HG03097 (cell line): ENCODE results near the gene S100G.
A peak's percentile ranks its signal among the peaks of the same experiment; 100 is the strongest.

Experiments
- ATAC-seq: cut with Tn5 transposase; IDR thresholded peaks from one replicate; pipeline ENCODE4 v1.9.1; 2021; ENCODE audit not compliant: unreplicated experiment, low FRiP score

S100G gene

DNA sequence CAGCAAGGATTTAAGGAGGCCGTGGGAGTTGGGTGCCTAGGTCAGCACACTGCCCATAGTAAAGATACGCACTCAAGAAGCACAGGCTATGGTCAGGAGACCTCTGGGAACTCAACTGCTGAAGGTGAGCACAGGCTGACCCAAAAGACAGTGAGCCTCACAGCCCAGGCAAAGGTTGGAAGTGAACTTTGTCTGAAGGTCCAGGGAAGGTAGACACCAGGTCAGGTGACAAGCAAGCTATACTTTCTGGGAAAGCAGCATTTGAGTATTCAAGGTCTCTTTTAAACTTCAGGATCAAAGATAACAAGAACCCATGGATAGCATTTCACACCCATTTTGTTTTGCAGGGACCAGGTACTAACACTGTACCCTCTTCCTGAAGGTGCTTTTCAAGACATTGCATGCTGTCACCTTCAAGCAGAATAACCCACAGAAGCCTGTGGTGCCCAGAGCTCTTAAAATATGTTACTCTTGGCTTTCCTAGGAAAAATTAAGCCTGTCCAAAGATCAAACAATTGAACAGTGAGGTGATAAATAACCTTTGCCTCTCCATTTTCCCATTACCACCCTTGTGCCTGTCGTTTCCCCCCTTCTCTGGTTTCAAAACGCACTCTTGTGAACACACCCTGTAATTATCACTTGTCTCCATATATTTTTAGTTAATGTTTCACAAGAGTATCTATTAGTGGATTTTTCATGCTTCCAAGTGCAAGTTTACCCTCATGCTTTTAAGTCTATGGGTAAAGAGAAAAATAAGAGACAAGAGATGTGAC, 3.4 kb upstream of the S100G start:
- no peak for ATAC-seq

DNA sequence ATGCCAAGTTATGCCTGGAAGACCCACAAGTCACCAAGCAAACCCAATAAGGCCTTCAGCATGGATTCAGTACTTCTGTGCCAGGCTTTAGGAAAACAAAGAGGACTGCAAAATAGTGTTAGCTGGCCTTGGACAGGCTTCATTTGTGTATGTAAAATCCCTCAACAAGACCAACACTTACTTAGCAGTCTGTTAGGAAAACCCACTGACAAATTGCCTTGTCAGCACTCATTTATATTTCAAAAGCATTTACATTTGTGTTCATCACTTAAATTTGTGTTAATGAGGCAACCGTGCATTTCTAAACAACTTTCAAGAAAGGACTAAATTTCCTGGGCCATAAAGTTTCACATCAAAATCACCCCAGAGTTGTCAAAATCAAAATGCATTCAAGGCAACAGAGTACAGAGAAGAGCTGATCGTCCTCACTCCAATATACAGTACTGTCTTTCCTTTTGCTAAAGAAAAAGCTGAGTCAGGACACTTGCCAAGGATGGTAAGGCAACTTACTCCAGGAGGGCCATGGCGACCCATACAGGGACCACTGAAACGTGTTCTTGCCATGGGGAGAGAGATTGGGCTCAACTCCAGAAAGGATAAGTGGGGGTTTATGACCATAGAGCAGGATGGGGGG, 1.6 kb downstream of the S100G start:
- ATAC-seq, result no peak

DNA sequence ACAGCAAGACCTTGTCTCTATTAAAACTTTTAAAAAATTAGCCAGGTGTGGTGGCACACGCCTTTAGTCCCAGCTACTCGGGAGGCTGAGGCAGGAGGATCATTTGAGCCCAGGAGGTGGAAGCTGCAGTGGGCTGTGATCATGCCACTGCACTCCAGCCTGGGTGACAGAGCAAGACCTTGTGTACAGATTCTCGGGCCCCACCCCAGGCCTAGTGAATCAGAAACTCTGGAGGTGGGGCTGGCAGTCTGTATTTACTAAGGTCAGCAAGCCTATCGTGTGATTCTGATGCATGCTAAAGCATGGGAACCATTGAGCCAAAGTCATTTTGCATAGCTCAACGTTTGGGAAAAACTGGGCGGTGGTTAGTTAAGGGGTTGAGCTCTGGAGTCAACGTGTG, 3.5 kb downstream of the S100G start:
- no peak for ATAC-seq

DNA sequence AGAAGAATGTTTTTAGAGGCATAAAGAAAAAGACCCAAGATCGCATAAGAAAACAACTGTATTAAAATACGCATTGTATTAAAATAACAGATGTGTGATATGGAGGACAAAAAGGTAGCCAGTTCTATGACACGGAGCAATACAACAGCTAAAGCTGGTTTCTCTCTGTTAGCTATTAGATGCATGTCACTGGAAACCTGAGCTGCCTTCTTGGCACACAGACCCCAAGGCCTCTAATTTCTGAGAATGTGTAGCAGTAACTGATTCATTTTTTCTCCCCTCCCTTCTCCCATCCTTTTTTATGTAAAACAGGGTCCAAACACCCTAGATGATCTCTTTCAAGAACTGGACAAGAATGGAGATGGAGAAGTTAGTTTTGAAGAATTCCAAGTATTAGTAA, 4.1 kb downstream of the S100G start:
- ATAC-seq, result no peak

DNA sequence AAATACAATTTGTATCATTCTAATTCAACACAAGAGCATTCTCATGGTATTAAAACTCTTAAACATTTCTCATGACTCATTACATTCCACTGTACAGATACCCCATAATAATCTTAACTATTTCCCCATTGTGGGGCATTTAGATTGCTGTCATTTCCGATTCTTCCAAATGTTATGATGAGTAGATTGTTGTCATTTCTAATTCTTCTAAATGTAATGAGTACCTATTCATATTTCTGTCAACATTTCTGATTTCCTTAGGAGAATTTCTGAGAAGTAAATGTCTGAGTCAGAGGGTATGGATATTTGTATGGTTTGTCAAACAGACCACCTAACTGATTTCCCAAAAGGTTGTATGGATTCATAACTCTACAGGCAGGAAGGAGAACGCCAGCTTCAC, 8.3 kb downstream of the S100G start:
- ATAC-seq, result no peak

DNA sequence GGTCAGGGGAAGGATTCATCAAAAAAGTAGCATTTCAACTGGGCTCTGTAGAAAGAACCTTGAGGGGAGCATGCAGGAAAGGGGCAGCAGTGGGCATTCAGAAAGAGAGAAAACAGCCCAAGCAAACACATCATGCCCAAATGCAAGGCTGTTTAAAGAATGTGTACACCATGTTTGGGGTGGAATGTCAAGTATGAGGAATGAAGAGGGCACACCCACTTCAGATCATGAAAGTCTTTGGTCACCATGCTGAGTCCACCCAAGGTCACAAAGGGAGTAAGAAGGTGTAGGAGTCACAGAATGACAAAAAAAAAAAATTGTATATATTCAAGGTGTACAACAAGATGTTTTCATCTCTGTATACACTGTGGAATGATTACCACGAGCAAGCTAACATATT, 9.4 kb downstream of the S100G start:
- ATAC-seq, result no peak

DNA sequence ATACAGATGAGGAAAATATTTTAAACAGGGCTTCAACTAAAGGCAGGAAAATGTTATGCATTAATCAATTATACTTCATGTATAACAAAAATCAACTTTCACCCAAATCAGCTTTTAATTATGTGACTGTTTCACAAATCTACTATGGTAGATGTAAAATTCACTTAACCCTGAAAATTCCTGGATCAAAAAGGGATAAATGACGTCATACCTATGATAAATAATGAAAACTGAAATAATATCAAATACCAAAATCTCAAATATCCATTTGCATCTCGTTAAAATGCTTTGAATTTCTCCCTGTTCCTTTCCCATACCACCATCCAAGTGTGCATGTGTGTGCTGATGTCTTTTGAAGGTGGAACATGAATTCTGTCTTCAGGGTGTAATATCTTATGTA, 11.5 kb downstream of the S100G start:
- no peak for ATAC-seq

DNA sequence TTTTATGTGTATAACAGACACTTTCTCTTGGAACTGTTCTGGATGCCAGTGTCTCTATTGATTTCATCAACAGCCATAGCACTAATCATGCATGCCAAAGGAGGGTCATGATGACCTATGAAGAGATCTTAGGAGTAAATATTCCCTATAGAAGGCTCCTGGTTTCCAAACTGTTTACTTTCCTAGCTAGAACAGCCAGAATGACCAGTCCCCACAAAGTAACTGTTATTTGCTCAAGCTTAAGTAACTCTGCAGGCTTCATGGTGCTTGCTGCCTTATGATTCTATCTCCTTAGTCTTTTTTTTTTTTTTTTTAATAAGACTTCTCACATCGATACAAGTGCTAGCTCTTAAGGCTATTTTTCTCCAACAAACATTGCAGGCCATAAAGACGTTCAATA, 12.4 kb downstream of the S100G start:
- no peak for ATAC-seq

DNA sequence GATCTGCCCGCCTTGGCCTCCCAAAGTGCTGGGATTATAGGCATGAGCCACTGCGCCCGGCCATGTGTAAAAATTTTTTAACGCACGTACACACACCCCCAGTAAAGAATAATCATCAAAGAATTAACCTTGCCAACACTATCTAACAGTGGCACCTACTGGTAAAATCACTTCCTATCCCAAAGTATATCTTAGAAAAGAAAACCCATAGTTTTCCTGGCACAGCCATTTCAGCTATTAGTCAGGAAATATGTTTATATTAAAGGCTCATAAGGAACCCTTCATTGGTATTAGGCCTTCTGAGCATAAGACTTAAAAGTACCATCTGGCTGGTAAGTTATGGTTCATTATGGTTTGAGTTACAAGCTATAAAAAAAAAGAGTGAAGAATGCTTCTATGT, 14.1 kb downstream of the S100G start:
- no peak for ATAC-seq

DNA sequence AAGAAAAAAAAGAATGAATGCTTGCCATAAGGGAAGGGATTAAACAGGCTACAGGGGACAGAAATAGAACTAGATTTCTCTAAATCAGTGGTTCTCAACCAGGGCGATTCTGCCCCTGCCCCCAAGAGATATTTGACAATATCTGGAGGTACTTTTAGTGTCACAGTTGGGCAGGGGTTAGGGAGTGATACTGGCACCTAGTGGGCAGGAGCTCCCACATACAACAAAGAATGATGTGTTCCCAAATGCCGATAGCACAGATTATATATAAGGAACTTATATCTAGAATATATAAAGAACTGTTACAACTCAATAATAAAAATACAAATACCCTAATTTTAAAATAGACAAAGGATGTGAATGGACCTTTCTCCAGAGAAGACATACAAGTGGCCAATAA, 14.7 kb downstream of the S100G start:
- no peak for ATAC-seq

DNA sequence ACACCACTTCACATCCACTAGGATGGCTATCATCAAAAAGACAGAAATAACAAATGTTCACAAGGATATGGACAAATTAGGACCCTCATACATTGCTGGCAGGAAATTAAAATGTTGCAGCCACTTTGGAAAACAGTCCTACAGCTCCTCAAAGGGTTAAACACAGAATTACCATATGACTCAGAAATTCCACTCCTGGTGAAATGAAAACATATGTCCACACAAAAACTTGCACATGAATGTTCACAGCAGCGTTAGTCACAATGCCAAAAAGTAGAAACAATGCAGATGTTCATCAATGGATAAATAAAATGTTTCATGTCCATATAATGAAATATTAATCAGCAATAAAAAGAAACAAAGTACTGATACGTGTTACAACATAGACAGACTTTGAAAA, 15.1 kb downstream of the S100G start:
- ATAC-seq, result no peak

DNA sequence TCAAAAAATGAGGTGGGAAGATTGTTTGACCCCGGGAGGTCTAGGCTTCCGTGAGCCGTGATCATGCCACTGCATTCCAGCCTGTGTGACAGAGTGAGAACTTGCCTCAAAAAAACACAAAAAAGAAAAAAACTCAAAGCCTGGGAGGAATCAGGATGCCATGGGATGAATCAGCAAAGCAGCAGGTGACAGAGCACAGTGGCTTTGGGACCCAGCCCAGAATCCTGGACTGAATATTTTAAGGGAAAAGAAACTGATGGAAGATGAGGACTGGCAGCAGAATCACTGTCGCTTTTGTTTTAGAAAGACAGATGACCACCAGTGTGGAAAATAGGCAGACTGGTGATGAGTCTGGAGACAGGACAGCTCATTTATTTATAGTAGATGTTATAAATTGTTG, 16.6 kb downstream of the S100G start:
- no peak for ATAC-seq

DNA sequence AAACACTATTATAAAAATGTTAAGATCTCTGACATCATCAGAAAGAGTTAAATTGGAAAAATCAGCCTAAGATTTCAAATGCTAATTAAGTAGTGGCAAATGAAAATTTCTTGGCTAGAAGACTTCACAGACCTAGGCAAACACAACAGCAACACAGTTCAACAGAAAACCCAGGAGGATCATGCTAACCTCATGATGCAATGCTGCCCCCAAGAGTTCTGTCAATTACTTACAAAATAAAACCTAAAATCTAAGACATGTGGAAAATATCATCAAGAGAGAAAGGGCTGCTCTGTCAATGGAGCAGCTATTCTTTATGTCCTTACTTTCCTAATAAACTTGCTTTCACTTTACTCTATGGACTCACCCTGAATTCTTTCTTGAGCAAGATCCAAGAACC, 21.0 kb downstream of the S100G start:
- ATAC-seq, result no peak

DNA sequence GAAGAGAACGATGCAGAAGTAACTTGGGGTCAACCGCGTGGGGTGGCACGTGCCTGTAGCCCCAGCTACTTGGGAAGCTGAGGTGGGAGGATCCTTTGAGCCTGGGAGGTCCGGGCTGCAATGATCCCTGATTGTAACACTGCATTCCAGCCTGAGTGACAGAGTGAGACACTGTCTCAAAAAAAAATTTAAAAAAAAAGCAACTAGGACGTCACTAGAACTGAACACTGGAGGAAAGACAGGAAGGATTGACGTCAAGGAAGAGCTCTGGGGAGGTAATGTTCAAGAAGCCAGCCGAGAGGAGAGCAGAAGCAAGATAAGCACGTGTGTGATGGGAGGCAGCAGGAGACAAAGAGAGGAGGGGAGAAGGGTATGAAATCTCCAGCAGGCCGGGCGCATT, 28.7 kb downstream of the S100G start:
- ATAC-seq, result no peak

DNA sequence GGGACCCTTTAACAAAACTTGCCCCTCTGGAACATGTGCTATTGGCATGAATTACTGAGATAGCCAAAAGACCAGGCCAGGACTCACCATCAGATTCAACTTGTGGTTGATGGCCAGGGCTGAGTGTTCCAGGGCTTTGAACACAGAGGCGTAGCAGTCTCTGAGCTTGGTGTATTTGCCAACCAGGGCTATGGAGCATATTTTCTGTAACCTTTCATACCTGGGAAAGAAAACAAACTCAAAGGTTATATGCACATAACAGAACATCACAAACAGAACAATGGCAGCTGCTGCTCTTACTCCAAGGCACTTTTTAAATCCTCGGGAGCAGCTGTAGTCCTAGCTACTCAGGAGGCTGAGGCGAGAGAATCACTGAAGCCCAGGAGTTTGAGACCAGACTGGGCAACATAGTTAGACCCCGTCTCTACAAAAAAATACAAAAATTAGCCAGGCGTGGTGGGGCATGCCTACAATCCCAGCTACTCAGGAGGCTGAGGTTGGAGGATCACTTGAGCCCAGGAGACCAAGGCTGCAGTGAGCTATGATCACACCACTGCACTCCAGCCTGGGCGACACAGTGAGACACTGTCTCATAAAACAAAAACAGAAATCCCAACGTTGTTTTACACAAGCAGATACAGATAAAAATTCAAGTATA, 33.2 kb downstream of the S100G start:
- no peak for ATAC-seq

DNA sequence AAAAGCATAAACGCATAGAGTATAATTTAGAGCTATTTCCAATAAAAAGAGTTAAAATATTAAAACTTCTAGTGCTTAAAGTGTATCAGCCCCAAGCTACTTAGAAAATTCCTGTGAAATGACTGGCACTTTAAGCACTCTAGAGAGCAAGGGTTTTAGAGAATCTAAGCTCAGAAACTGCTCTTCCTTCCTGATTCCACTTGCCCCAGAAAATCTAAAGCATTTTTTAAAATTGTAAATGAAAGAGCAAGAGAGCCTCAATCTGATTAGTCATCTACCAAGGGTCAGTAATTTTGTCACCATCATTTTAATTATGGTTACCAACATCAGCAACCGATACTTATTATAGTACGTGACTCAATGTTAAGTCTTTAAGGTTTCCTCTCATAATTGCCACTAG, 37.6 kb downstream of the S100G start:
- no peak for ATAC-seq

DNA sequence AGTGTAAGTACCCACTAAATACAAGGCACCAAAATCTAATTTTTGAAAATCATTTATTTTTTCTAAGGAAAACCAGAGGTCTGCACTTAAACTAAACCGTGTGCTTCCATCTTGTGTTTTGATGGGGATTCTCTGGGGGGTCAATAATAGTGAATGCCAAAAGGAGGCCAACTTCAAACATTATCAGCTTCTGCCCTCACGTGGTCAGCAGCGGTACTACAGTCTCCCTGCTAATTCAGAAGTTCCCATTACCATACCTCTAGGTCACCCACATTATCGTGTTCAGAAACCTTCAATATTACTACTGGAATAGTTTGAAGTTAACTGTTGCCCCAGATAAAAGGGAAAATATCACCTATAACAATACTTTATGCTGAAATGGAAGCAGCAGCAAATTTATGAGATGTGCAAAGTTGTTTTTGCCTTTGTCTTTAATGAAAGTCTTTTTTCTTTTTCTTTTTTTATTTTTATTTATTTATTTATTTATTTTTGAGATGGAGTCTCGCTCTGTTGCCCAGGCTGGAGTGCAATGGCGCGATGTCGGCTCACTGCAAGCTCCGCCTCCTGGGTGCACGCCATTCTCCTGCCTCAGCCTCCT, 45.2 kb downstream of the S100G start:
- ATAC-seq, result peak; percentile 61

DNA sequence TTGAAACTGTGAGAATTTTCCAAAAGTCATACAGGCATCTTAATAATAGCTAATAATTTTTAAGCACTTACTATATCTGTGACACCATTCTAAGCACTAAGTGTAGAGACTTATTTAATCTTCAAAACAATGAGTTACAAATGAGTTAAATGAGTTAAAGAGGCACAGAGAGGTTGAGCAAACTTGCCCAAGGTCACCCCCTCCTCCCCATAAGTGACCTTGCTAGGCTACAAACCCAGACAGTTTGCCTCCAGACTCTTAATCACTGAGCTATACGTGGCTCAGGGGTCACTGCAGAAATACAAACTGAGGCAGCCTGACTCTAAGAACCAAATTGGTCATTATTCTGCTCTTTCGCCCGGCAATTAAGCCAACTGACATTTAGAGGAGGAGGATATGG, 47.0 kb downstream of the S100G start:
- ATAC-seq, result no peak

DNA sequence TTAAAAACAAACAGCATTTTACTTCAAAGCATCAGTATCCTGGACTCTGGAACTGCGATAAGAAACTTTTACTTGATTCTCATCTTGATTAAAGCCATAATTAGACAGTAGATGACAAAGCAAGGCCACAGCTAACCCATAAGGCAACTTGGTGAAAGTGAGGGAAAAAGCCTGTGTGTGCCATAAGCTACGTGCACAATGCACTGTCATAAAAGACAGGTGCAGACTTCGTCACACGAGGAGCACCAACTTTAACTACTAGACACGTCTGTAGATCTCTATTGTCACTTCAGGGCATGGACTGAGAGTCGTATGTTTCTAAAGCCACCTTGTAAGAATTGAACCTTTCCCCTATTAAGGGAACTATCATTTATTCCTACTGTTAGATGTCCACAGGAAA, 49.4 kb downstream of the S100G start:
- no peak for ATAC-seq

DNA sequence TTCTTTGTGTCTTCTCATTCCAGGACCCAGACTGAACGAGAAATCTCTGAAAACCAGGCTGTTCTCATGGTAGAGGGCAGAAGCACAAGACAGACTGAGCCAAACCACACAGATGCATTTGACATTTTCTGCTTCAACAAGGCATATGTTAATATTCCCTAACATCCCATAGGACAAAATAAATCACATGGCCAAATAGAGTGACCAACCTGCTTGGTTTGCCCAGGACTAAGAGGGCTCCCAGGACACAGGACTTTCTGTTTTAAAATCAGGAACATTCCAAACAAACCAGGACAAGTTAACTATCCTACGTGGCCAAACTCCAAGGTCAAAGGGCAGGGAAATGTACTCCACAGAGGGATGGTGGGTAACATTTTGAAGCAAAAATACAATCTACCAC, 50.8 kb downstream of the S100G start:
- ATAC-seq, result no peak

DNA sequence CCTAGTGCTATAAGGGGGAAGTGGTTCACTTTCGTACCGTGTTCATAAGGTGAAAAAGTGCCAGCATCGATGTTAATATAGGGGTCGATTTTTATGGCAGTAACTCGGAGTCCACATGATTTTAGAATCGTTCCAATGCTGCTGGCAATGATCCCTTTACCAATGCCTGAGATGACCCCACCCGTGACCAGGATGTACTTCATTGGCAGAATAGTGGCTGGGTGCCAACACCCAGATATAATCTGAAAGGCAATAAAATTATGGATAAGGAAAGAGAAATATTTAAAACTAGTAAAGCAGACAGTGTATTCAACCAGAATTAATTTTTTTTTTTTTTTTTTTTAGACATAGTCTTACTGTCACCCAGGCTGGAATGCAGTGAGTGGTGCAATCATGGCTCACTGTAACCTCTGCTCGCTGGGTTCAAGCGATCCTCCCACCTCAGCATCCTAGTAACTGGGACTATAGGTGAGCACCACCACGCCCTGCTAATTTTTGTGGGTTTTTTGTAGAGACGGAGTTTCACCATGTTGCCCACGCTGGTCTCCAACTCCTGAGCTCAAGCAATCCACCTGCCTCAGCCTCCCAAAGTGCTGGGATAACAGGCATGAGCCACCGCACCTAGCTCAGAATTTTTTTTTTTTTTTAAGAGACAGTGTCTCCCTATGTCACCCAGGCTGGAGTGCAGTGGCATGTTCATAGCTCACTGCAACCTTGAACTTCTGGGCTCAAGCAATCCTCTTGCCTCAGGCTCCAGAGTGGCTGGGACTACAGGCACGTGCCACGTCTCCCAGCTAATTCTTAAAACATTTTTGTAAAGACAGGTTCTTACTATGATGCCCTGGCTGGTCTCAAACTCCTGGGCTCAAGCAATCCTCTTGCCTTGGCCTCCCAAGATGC, 53.0 kb downstream of the S100G start:
- no peak for ATAC-seq
